ENCODE data around the gene NEO1.

NEO1 gene

GRCh38 chr15:73336756-73337155, 284.5 kb downstream of the NEO1 start:
- Histone ChIP-seq H3K4me1 (ENCODE audit: control insufficient read depth, insufficient read depth, low read length) (no peaks in the 10 kb centered on the region), H3K36me3 (ENCODE audit: control insufficient read depth, insufficient read depth, low read length, severe bottlenecking) (no peaks in the 10 kb centered on the region), H3K4me3 (ENCODE audit: low read length) (no peak overlapping the region), H3K9ac (ENCODE audit: low read length) (no peak overlapping the region), H3K9me3 (ENCODE audit: control insufficient read depth, low read length) (no peaks in the 10 kb centered on the region), H3K27me3 (replicated peaks; ENCODE audit: control insufficient read depth, insufficient read depth, low read length) (peaks cover 33% of the 10 kb centered on the region)
- DNase-seq (ENCODE audit: low read depth) = no peak

GRCh38 chr15:73337187-73337586, 284.9 kb downstream of the NEO1 start:
- Histone ChIP-seq H3K9ac (ENCODE audit: low read length) (no peak overlapping the region), H3K4me1 (ENCODE audit: control insufficient read depth, insufficient read depth, low read length) (no peaks in the 10 kb centered on the region), H3K36me3 (ENCODE audit: control insufficient read depth, insufficient read depth, low read length, severe bottlenecking) (no peaks in the 10 kb centered on the region), H3K4me3 (ENCODE audit: low read length) (no peak overlapping the region), H3K9me3 (ENCODE audit: control insufficient read depth, low read length) (no peaks in the 10 kb centered on the region), H3K27me3 (replicated peaks; ENCODE audit: control insufficient read depth, insufficient read depth, low read length) (peaks cover 33% of the 10 kb centered on the region)
- no peak for DNase-seq (ENCODE audit: low read depth)

GRCh38 chr15:73338058-73338457, 285.8 kb downstream of the NEO1 start:
- H3K36me3 ChIP-seq (ENCODE audit: control insufficient read depth, insufficient read depth, low read length, severe bottlenecking) = no peaks in the 10 kb centered on the region
- H3K9ac ChIP-seq (ENCODE audit: low read length) = no peak overlapping the region
- H3K4me1 ChIP-seq (ENCODE audit: control insufficient read depth, insufficient read depth, low read length) = no peaks in the 10 kb centered on the region
- no peak for DNase-seq (ENCODE audit: low read depth)
- H3K9me3 ChIP-seq (ENCODE audit: control insufficient read depth, low read length) = peaks cover 3% of the 10 kb centered on the region
- no peak overlapping the region for H3K4me3 ChIP-seq (ENCODE audit: low read length)
- peaks cover 33% of the 10 kb centered on the region for H3K27me3 ChIP-seq (replicated peaks; ENCODE audit: control insufficient read depth, insufficient read depth, low read length)

GRCh38 chr15:73338606-73339374, 286.5 kb downstream of the NEO1 start:
- Histone ChIP-seq H3K36me3 (ENCODE audit: control insufficient read depth, insufficient read depth, low read length, severe bottlenecking) (no peaks in the 10 kb centered on the region), H3K27me3 (replicated peaks; ENCODE audit: control insufficient read depth, insufficient read depth, low read length) (peaks cover 33% of the 10 kb centered on the region), H3K9me3 (ENCODE audit: control insufficient read depth, low read length) (peaks cover 5% of the 10 kb centered on the region), H3K9ac (ENCODE audit: low read length) (no peak overlapping the region), H3K4me1 (ENCODE audit: control insufficient read depth, insufficient read depth, low read length) (no peaks in the 10 kb centered on the region), H3K4me3 (ENCODE audit: low read length) (no peak overlapping the region)
- no peak for DNase-seq (ENCODE audit: low read depth)

GRCh38 chr15:73340502-73341192, 288.4 kb downstream of the NEO1 start:
- DNase-seq (ENCODE audit: low read depth) = no peak
- H3K4me1 ChIP-seq (ENCODE audit: control insufficient read depth, insufficient read depth, low read length) = no peaks in the 10 kb centered on the region
- peaks cover 21% of the 10 kb centered on the region for H3K27me3 ChIP-seq (replicated peaks; ENCODE audit: control insufficient read depth, insufficient read depth, low read length)

GRCh38 chr15:73341886-73342600, 289.8 kb downstream of the NEO1 start:
- Histone ChIP-seq H3K9me3 (ENCODE audit: control insufficient read depth, low read length) (peaks cover 5% of the 10 kb centered on the region), H3K4me1 (ENCODE audit: control insufficient read depth, insufficient read depth, low read length) (no peaks in the 10 kb centered on the region), H3K36me3 (ENCODE audit: control insufficient read depth, insufficient read depth, low read length, severe bottlenecking) (no peaks in the 10 kb centered on the region), H3K27me3 (replicated peaks; ENCODE audit: control insufficient read depth, insufficient read depth, low read length) (peaks cover 28% of the 10 kb centered on the region), H3K9ac (ENCODE audit: low read length) (no peak overlapping the region), H3K4me3 (ENCODE audit: low read length) (no peak overlapping the region)
- no peak for DNase-seq (ENCODE audit: low read depth)

More at GRCh38 chr15:73340502-73341192, 288.4 kb downstream of the NEO1 start:
- H3K36me3 ChIP-seq (ENCODE audit: control insufficient read depth, insufficient read depth, low read length, severe bottlenecking) = no peaks in the 10 kb centered on the region
- H3K4me3 ChIP-seq (ENCODE audit: low read length) = no peak overlapping the region
- H3K9me3 ChIP-seq (ENCODE audit: control insufficient read depth, low read length) = peaks cover 5% of the 10 kb centered on the region
- H3K9ac ChIP-seq (ENCODE audit: low read length) = no peak overlapping the region

- peaks cover 34% of the 10 kb centered on the region for H3K27me3 ChIP-seq (replicated peaks; ENCODE audit: control insufficient read depth, insufficient read depth, low read length)
- H3K9ac ChIP-seq (ENCODE audit: low read length) = no peak overlapping the region
- DNase-seq (ENCODE audit: low read depth) = no peak
- H3K36me3 ChIP-seq (ENCODE audit: control insufficient read depth, insufficient read depth, low read length, severe bottlenecking) = no peaks in the 10 kb centered on the region
- H3K4me1 ChIP-seq (ENCODE audit: control insufficient read depth, insufficient read depth, low read length) = no peaks in the 10 kb centered on the region
- H3K9me3 ChIP-seq (ENCODE audit: control insufficient read depth, low read length) = peaks cover 5% of the 10 kb centered on the region
- no peak overlapping the region for H3K4me3 ChIP-seq (ENCODE audit: low read length)
Measured at GRCh38 chr15:73344056-73344455, 291.8 kb downstream of the NEO1 start.

GRCh38 chr15:73345658-73346057, 293.4 kb downstream of the NEO1 start:
- Histone ChIP-seq H3K9me3 (ENCODE audit: control insufficient read depth, low read length) (peaks cover 5% of the 10 kb centered on the region), H3K9ac (ENCODE audit: low read length) (no peak overlapping the region), H3K4me3 (ENCODE audit: low read length) (no peak overlapping the region), H3K36me3 (ENCODE audit: control insufficient read depth, insufficient read depth, low read length, severe bottlenecking) (no peaks in the 10 kb centered on the region), H3K4me1 (ENCODE audit: control insufficient read depth, insufficient read depth, low read length) (no peaks in the 10 kb centered on the region), H3K27me3 (replicated peaks; ENCODE audit: control insufficient read depth, insufficient read depth, low read length) (peaks cover 34% of the 10 kb centered on the region)
- DNase-seq (ENCODE audit: low read depth) = no peak

GRCh38 chr15:73346735-73347312, 294.6 kb downstream of the NEO1 start:
- H3K4me1 ChIP-seq (ENCODE audit: control insufficient read depth, insufficient read depth, low read length) = no peaks in the 10 kb centered on the region
- peak; percentile 49 for DNase-seq (ENCODE audit: low read depth)
- peaks cover 5% of the 10 kb centered on the region for H3K9me3 ChIP-seq (ENCODE audit: control insufficient read depth, low read length)
- no peaks in the 10 kb centered on the region for H3K36me3 ChIP-seq (ENCODE audit: control insufficient read depth, insufficient read depth, low read length, severe bottlenecking)
- no peak overlapping the region for H3K4me3 ChIP-seq (ENCODE audit: low read length)
- H3K9ac ChIP-seq (ENCODE audit: low read length) = no peak overlapping the region
- peaks cover 43% of the 10 kb centered on the region for H3K27me3 ChIP-seq (replicated peaks; ENCODE audit: control insufficient read depth, insufficient read depth, low read length)

- Histone ChIP-seq H3K4me3 (ENCODE audit: low read length) (no peak overlapping the region), H3K9me3 (ENCODE audit: control insufficient read depth, low read length) (no peaks in the 10 kb centered on the region), H3K9ac (ENCODE audit: low read length) (no peak overlapping the region), H3K27me3 (replicated peaks; ENCODE audit: control insufficient read depth, insufficient read depth, low read length) (peaks cover 64% of the 10 kb centered on the region), H3K4me1 (ENCODE audit: control insufficient read depth, insufficient read depth, low read length) (no peaks in the 10 kb centered on the region), H3K36me3 (ENCODE audit: control insufficient read depth, insufficient read depth, low read length, severe bottlenecking) (no peaks in the 10 kb centered on the region)
- no peak for DNase-seq (ENCODE audit: low read depth)
Measured at GRCh38 chr15:73349191-73349590, 296.9 kb downstream of the NEO1 start.

- no peaks in the 10 kb centered on the region for H3K4me1 ChIP-seq (ENCODE audit: control insufficient read depth, insufficient read depth, low read length)
- H3K9ac ChIP-seq (ENCODE audit: low read length) = no peak overlapping the region
- peaks cover 75% of the 10 kb centered on the region for H3K27me3 ChIP-seq (replicated peaks; ENCODE audit: control insufficient read depth, insufficient read depth, low read length)
- H3K4me3 ChIP-seq (ENCODE audit: low read length) = no peak overlapping the region
- no peaks in the 10 kb centered on the region for H3K9me3 ChIP-seq (ENCODE audit: control insufficient read depth, low read length)
- DNase-seq (ENCODE audit: low read depth) = no peak
- H3K36me3 ChIP-seq (ENCODE audit: control insufficient read depth, insufficient read depth, low read length, severe bottlenecking) = no peaks in the 10 kb centered on the region
Measured at GRCh38 chr15:73352082-73352481, 299.8 kb downstream of the NEO1 start.
